ENCODE measurements around the gene COLEC12. TPM values are rescaled to one million over a fixed set of nuclear protein-coding genes. Genes with fewer than 3 reads are reported as not detected.

Gene COLEC12
- total and polyA plus RNA-seq, 2 donors (not counting 3 experiments of a cell fraction or from before 2014, with no cell fraction given), result 8.0 to 17.1 TPM

DNA sequence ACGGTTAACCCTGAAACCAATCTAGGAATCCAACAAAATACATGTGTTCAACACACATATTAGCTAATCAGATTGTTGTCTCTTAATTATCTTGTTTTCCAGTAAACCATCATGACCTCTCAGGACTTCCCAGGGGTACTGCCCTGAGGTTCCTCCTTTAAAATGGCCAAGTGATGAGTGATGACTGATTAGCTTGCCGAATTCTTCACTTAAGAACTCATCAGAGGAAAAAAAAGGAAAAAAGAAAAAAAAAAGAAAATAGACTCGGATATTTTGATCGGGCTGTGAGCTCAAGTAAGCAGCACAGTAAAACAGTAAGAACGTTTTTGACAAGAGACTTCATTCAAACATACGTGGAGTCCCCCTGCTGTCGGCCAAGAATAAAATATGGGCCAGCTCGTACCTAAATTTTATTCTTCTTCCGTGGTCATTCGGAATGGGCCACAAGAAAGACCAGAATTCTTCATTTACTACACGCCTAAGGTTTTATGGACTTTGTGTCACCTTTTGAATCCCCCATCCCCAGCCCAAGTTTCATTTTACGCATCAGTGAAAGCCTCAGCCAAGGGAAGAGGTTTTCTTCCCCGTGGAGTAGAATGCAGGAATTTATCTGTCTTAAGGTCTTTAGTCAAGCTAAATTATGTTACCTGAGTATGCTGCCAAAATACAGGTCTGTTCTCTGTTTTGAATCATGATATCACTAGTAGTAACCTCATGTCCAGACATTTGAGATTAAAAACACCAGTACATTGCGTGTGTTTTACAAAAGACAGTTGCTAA lies 40.5 kb downstream of the COLEC12 start:
- peaks cover 15% of the 10 kb centered on the region for H3K4me1 ChIP-seq (ENCODE audit: control insufficient read depth, extremely low read depth, insufficient read depth, low read length)
- CTCF ChIA-PET, result interaction anchor here (0.8 to 1.5 kb wide), 2 partner anchors 15 to 88 kb away, joined by 3 to 4 read pairs; no protein-coding TSS in a partner anchor
- intact Hi-C loops (cut with micrococcal nuclease), result no loop called here

More for the DNA sequence above, 40.5 kb downstream of the COLEC12 start:
- no TSS peak for BruUV-seq (replicated peaks)
- no peaks in the 10 kb centered on the region for H3K9me3 ChIP-seq (replicated peaks; ENCODE audit: control insufficient read depth, insufficient read depth, low read length)
- H2AFZ ChIP-seq (ENCODE audit: low read depth, low read length), result no peak overlapping the region
- DNase-seq (ENCODE audit: low read depth, low spot score), result no peak
- no peaks in the 10 kb centered on the region for H3K36me3 ChIP-seq (ENCODE audit: control insufficient read depth in 2 of 2, extremely low read depth in 1 of 2, insufficient read depth in 2 of 2, low read length in 2 of 2)
- no peaks in the 10 kb centered on the region for H3K27me3 ChIP-seq (ENCODE audit: control insufficient read depth in 2 of 2, insufficient read depth in 2 of 2, low read length in 2 of 2)
- H3K27ac ChIP-seq (ENCODE audit: insufficient read depth, low read depth, low read length), result no peak overlapping the region
- H3K9ac ChIP-seq (replicated peaks; ENCODE audit: extremely low read depth, insufficient read depth, low read length), result no peak overlapping the region
- no peak overlapping the region for H3K4me3 ChIP-seq (replicated peaks in 1 of 3; ENCODE audit: insufficient read depth in 1 of 3, low read depth in 1 of 3, low read length in 3 of 3)
- H3K4me2 ChIP-seq (ENCODE audit: insufficient read depth, low read length), result no peak overlapping the region
- H3K9me1 ChIP-seq (replicated peaks; ENCODE audit: control insufficient read depth, extremely low read depth, insufficient read depth, low read length), result no peaks in the 10 kb centered on the region
- no peak for TF ChIP-seq GATA2 (IDR thresholded peaks at IDR 0.05; ENCODE audit: insufficient read depth, insufficient read length, low read depth, low read length)
- TF ChIP-seq EZH2 (IDR thresholded peaks at IDR 0.05; ENCODE audit: borderline replicate concordance, low read depth, low read length, severe bottlenecking), result no peak
- TF ChIP-seq JUN (IDR thresholded peaks at IDR 0.05; ENCODE audit: borderline replicate concordance, insufficient read depth, insufficient read length, low read depth), result no peak
- TF ChIP-seq, protein P1, sequence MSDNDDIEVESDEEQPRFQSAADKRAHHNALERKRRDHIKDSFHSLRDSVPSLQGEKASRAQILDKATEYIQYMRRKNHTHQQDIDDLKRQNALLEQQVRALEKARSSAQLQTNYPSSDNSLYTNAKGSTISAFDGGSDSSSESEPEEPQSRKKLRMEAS (IDR thresholded peaks at IDR 0.05; ENCODE audit: insufficient read depth, insufficient read length), result no peak
- TF ChIP-seq, protein P2, sequence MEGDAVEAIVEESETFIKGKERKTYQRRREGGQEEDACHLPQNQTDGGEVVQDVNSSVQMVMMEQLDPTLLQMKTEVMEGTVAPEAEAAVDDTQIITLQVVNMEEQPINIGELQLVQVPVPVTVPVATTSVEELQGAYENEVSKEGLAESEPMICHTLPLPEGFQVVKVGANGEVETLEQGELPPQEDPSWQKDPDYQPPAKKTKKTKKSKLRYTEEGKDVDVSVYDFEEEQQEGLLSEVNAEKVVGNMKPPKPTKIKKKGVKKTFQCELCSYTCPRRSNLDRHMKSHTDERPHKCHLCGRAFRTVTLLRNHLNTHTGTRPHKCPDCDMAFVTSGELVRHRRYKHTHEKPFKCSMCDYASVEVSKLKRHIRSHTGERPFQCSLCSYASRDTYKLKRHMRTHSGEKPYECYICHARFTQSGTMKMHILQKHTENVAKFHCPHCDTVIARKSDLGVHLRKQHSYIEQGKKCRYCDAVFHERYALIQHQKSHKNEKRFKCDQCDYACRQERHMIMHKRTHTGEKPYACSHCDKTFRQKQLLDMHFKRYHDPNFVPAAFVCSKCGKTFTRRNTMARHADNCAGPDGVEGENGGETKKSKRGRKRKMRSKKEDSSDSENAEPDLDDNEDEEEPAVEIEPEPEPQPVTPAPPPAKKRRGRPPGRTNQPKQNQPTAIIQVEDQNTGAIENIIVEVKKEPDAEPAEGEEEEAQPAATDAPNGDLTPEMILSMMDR (IDR thresholded peaks at IDR 0.05; ENCODE audit: extremely low read depth in 1 of 2, insufficient read depth in 1 of 2, low read depth in 1 of 2, low read length in 2 of 2), result no peak
- TF ChIP-seq POLR2A (IDR thresholded peaks at IDR 0.05; ENCODE audit: low read depth, low read length), result no peak
- TF ChIP-seq POLR2AphosphoS5 (IDR thresholded peaks at IDR 0.05; ENCODE audit: insufficient read depth, low read depth, low read length), result no peak
- no peak for TF ChIP-seq MYC (IDR thresholded peaks at IDR 0.05; ENCODE audit: low read depth, low read length)
- no peak for TF ChIP-seq FOS (IDR thresholded peaks at IDR 0.05; ENCODE audit: borderline replicate concordance, insufficient read depth, low read length)
- no peak for FAIRE-seq
- no peaks in the 10 kb centered on the region for H3K79me2 ChIP-seq (ENCODE audit: control insufficient read depth, insufficient read depth, low read length)
- dilution Hi-C loops (cut with MboI; ENCODE audit: extremely low pct_ligation_motif_present, low sequenced_read_pairs), result no loop called here
- no peaks in the 10 kb centered on the region for H4K20me1 ChIP-seq (replicated peaks; ENCODE audit: control insufficient read depth, extremely low read depth, insufficient read depth, low read length)
- POLR2A ChIA-PET, result interaction anchor here (0.6 to 0.7 kb wide), 2 partner anchors 29 to 296 kb away, joined by 3 read pairs; no protein-coding TSS in a partner anchor
